Activated naive CD8-positive, alpha-beta T cell treated with anti-CD3 and anti-CD28 coated beads, Interleukin-2, amount 10 ng/mL, durations not matched to agents 7 days and 5 days (primary cell): Measurements from ENCODE around the gene EGFL7. TPM values are rescaled to one million over a fixed set of nuclear protein-coding genes. Genes with fewer than 3 reads are reported as not detected.
A peak's percentile ranks its signal among the peaks of the same experiment; 100 is the strongest.

Source experiments
- ATAC-seq: fragments of 150-1000 bp; cut with Tn5 transposase; one replicate; pipeline ENCODE4 v1.10.0; 2021; ENCODE audit warnings: low read depth, moderate library complexity
- POLR2A ChIA-PET: fragments of 350-600 bp; sonication (Branson Sonifier 250); formaldehyde crosslinking; loops from one replicate; lab custom pipeline; 2021; ENCODE audit warnings: antibody characterized with exemption; lab: Charles Lee
- DNase-seq: peaks from one replicate; pipeline ENCODE4 v3.0.0; 2021
- H3K27ac Mint-ChIP-seq: one replicate; pipeline ENCODE4 v1.8.0; 2022; ENCODE audit warnings: mild to moderate bottlenecking, mixed read lengths
- H3K27me3 Mint-ChIP-seq: one replicate; pipeline ENCODE4 v1.8.0; 2022; ENCODE audit warnings: mild to moderate bottlenecking, moderate library complexity, mixed read lengths
- H3K36me3 Mint-ChIP-seq: one replicate; pipeline ENCODE4 v1.8.0; 2021; ENCODE audit warnings: mild to moderate bottlenecking, mixed read lengths
- H3K4me1 Mint-ChIP-seq: one replicate; pipeline ENCODE4 v1.8.0; 2021; ENCODE audit warnings: mixed read lengths
- H3K4me3 Mint-ChIP-seq: one replicate; pipeline ENCODE4 v1.8.0; 2022; ENCODE audit warnings: mild to moderate bottlenecking, moderate library complexity, mixed read lengths
- H3K9me3 Mint-ChIP-seq: one replicate; pipeline ENCODE4 v1.8.0; 2021; ENCODE audit warnings: mixed read lengths
- total RNA-seq, 2 experiments: library from RNA; stranded (reverse); gene quantifications; one replicate each; pipeline ENCODE4 v1.2.3, GENCODE V29; 2021

The EGFL7 gene
- total RNA-seq, 2 experiments from 2014 or later: 1.00 to 1.1 TPM

GRCh38 chr9:136688274-136689107, 25.8 kb downstream of the EGFL7 start:
- H3K4me1 Mint-ChIP-seq: peaks cover 5% of the 10 kb centered on the region
- DNase-seq: no peak
- no peak overlapping the region for H3K4me3 Mint-ChIP-seq
- no peaks in the 10 kb centered on the region for H3K27me3 Mint-ChIP-seq
- POLR2A ChIA-PET: interaction anchor here (1.5 to 4.3 kb wide), 3 partner anchors 12 to 39 kb away, joined by 5 to 24 read pairs (median 6); no protein-coding TSS in a partner anchor
- no peak for ATAC-seq
- H3K9me3 Mint-ChIP-seq: no peaks in the 10 kb centered on the region
- peak overlapping the region; percentile 34 for H3K27ac Mint-ChIP-seq
- no peaks in the 10 kb centered on the region for H3K36me3 Mint-ChIP-seq

GRCh38 chr9:136689108-136689460, 26.4 kb downstream of the EGFL7 start:
- Mint-ChIP-seq H3K9me3 (no peaks in the 10 kb centered on the region), H3K4me1 (peaks cover 5% of the 10 kb centered on the region), H3K27ac (no peak overlapping the region), H3K36me3 (no peaks in the 10 kb centered on the region), H3K4me3 (no peak overlapping the region), H3K27me3 (no peaks in the 10 kb centered on the region)
- DNase-seq (no peak), ATAC-seq (no peak)
- POLR2A ChIA-PET: interaction anchor here (0.6 to 4.3 kb wide), 3 partner anchors 12 to 38 kb away, joined by 3 to 24 read pairs (median 5); no protein-coding TSS in a partner anchor

DNA sequence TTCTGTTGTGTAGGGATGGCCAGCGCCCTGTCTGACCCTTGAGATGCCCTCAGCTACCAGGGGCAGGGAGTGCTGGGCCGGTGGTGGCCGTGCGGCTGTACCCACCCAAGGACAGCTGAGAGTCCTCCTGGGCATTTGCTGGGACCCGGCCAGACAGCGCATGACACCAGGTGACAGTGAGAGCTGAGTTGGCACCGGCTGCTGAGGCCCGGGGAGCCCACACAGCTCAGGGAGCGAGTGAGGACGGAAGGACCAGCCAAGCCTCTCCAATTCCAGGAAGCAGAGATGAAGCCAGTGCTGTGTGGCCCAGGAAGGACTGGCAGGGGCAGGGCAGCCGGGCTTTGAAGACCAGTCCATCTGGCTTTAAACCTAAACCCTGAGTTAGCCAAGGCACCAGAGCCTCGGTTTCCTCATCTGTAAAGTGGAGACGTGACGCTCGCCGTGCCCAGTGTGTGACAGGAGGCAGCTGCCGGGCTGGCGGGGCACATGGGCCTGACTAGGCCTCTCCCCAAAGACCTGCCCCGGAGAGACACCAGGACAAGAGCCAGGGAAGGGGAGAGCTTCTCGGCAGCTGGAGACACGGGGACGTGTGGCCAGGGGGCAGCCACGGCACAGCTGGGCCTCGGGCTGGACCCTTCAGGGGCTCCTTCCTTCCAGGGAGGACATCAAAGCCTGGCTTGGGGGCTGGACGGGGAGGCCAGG, 27.5 kb downstream of the EGFL7 start:
- DNase-seq (no peak), ATAC-seq (no peak)
- H3K27me3 Mint-ChIP-seq: no peaks in the 10 kb centered on the region
- POLR2A ChIA-PET: no interaction called here
- no peaks in the 10 kb centered on the region for H3K36me3 Mint-ChIP-seq
- no peaks in the 10 kb centered on the region for H3K9me3 Mint-ChIP-seq
- H3K4me3 Mint-ChIP-seq: no peak overlapping the region
- peaks cover 5% of the 10 kb centered on the region for H3K4me1 Mint-ChIP-seq
- no peak overlapping the region for H3K27ac Mint-ChIP-seq

GRCh38 chr9:136690806-136691261, 28.1 kb downstream of the EGFL7 start:
- Mint-ChIP-seq H3K9me3 (no peaks in the 10 kb centered on the region), H3K4me3 (no peak overlapping the region), H3K27ac (no peak overlapping the region), H3K27me3 (no peaks in the 10 kb centered on the region), H3K36me3 (no peaks in the 10 kb centered on the region), H3K4me1 (peaks cover 4% of the 10 kb centered on the region)
- ATAC-seq (no peak), DNase-seq (no peak)
- POLR2A ChIA-PET: no interaction called here

GRCh38 chr9:136691316-136692184, 28.8 kb downstream of the EGFL7 start:
- Mint-ChIP-seq H3K27me3 (no peaks in the 10 kb centered on the region), H3K9me3 (no peaks in the 10 kb centered on the region), H3K4me3 (no peak overlapping the region), H3K36me3 (no peaks in the 10 kb centered on the region), H3K4me1 (no peaks in the 10 kb centered on the region), H3K27ac (no peak overlapping the region)
- ATAC-seq (no peak), DNase-seq (no peak)
- POLR2A ChIA-PET: no interaction called here

DNA sequence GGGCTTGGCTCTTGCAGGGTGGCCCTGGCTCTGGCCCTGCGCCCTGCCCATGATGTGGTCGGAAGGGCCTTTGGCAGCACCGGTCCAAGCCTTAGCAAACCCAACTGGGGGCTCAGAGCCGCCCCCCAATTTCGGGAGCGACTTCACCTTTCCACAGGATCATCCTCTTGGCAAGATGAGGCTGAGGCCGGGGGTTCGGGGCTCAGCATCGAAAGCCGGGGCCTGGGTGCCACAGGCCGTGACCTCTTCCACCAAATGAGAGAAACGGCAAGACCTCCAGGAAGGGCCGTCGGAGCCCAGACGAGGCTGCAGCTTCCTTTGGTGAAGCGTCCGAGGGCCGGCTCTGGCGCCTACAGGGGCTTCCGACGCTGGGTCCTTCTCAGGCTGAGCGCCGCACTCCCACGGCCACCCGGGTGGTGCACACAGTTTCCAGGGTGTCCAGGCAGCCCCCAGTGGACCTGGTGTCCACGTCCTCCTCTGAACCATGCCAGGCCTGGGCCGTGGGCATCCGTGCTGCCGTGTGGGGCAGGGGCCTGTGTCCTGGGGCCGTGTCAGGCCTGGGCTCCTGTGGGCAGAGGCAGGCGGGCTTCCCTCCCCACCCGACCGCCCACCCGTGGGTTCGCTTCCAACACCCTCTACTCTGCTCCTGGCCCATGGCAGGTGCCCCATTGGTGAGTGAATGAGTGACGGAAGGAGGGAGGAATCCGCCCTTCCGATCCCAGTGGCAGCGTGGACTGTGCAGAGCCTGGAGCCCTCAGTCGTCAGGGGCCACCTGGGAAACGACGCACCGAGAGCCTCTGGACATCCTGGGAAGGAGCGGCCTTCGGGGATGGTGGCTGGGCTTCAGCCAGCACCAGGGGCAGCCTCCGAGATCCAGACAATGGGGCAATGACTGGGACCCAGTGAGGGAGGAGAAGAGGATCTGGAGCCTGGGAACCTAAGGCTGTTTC, 29.7 kb downstream of the EGFL7 start:
- H3K27ac Mint-ChIP-seq: no peak overlapping the region
- H3K4me1 Mint-ChIP-seq: peaks cover 2% of the 10 kb centered on the region
- no peak overlapping the region for H3K4me3 Mint-ChIP-seq
- ATAC-seq (no peak), DNase-seq (no peak)
- no peaks in the 10 kb centered on the region for H3K9me3 Mint-ChIP-seq
- peaks cover 4% of the 10 kb centered on the region for H3K27me3 Mint-ChIP-seq
- POLR2A ChIA-PET: no interaction called here
- H3K36me3 Mint-ChIP-seq: no peaks in the 10 kb centered on the region

GRCh38 chr9:136693135-136693489, 30.4 kb downstream of the EGFL7 start:
- H3K27me3 Mint-ChIP-seq: peaks cover 9% of the 10 kb centered on the region
- no peaks in the 10 kb centered on the region for H3K9me3 Mint-ChIP-seq
- POLR2A ChIA-PET: no interaction called here
- H3K4me1 Mint-ChIP-seq: peaks cover 4% of the 10 kb centered on the region
- DNase-seq (no peak), ATAC-seq (no peak)
- H3K4me3 Mint-ChIP-seq: no peak overlapping the region
- H3K27ac Mint-ChIP-seq: no peak overlapping the region
- no peaks in the 10 kb centered on the region for H3K36me3 Mint-ChIP-seq

DNA sequence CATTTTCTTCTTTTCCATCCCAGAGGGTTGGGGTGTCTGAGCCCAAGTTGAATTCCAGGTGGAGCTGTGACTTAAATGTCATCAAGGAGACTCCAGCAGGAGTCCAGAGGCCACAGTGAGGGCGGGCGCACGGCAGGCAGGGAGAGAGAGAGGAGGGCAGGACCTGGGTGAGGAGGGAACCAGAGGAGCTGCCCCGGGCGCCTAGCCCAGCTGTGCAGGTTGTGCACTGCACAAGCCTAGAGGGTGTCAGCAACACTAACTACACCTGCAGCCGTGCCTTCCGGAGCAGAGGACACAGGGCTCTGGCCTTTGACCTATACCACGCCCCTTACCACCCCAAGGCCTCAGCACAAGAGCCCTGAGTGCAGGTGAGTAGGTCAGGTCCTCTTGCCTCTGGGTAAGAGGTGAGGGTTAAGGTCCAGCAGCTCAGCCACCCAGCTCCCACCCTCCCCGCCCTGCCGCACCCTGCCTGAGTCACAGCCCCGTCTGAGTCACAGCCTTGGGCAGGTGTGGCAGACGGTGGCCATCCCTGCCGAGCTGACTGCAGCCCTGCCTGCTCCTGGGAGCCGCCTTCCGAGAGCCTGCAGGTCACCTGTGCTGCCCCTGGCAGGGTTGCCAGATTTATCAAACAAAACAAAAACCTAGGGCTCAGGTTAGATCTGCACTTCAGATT, 30.9 kb downstream of the EGFL7 start:
- H3K4me3 Mint-ChIP-seq: no peak overlapping the region
- H3K9me3 Mint-ChIP-seq: no peaks in the 10 kb centered on the region
- no peak overlapping the region for H3K27ac Mint-ChIP-seq
- H3K27me3 Mint-ChIP-seq: peaks cover 11% of the 10 kb centered on the region
- POLR2A ChIA-PET: no interaction called here
- DNase-seq (no peak), ATAC-seq (no peak)
- H3K36me3 Mint-ChIP-seq: no peaks in the 10 kb centered on the region
- H3K4me1 Mint-ChIP-seq: peaks cover 4% of the 10 kb centered on the region

DNA sequence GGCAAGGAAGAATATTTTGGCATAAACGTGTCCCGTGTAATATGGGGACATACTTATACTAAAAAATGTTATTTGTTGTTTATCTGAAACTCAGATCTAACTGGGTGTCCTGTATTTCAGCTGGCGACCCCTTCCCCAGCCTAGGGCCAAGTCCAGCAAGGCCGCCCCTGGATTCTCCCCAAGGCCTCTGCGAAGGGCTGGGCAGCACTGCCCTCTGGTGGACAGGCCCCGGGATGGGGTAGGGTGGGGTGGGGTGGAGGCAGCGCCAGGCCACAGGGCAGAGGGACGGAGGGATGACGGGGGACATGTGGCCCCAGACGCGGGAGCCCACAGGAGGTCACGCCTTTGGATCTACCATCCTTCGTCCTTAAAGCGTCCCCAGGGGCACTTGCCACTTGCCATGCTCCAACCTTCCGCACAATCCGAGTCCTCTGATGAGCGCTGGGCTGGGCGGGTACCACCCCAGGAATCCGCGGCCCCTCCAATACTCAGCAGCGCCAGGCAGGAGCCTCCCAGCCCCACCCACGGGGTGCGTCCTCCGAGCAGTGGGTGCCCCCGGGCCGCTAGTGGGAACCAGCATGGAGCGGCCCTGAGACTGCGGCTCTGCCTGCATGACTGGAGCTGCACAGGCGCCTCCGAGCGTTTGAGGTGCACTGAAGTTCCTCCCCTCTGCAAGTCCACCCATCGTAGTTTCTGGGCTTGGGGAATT, 31.6 kb downstream of the EGFL7 start:
- Mint-ChIP-seq H3K36me3 (no peaks in the 10 kb centered on the region), H3K4me1 (peaks cover 4% of the 10 kb centered on the region), H3K4me3 (no peak overlapping the region), H3K27ac (no peak overlapping the region), H3K9me3 (no peaks in the 10 kb centered on the region), H3K27me3 (peaks cover 16% of the 10 kb centered on the region)
- DNase-seq (peak; percentile 62), ATAC-seq (no peak)
- POLR2A ChIA-PET: interaction anchor here (0.6 kb wide), 1 partner anchor 32 kb away, joined by 3 read pairs; no protein-coding TSS in a partner anchor

- POLR2A ChIA-PET: interaction anchor here (0.6 kb wide), 1 partner anchor 31 kb away, joined by 3 read pairs; no protein-coding TSS in a partner anchor
- no peak for DNase-seq
- Mint-ChIP-seq H3K4me1 (peaks cover 4% of the 10 kb centered on the region), H3K27ac (no peak overlapping the region), H3K4me3 (no peak overlapping the region), H3K27me3 (peaks cover 16% of the 10 kb centered on the region), H3K36me3 (no peaks in the 10 kb centered on the region), H3K9me3 (no peaks in the 10 kb centered on the region)
- ATAC-seq: no peak
These were observed 32.1 kb downstream of the EGFL7 start for GRCh38 chr9:136694872-136695247.

- H3K4me3 Mint-ChIP-seq: no peak overlapping the region
- H3K4me1 Mint-ChIP-seq: peaks cover 8% of the 10 kb centered on the region
These were observed 32.7 kb downstream of the EGFL7 start for GRCh38 chr9:136695435-136695895.

More at GRCh38 chr9:136695435-136695895, 32.7 kb downstream of the EGFL7 start:
- POLR2A ChIA-PET: no interaction called here
- DNase-seq (no peak), ATAC-seq (no peak)
- H3K9me3 Mint-ChIP-seq: no peaks in the 10 kb centered on the region
- H3K27ac Mint-ChIP-seq: no peak overlapping the region
- H3K36me3 Mint-ChIP-seq: no peaks in the 10 kb centered on the region
- H3K27me3 Mint-ChIP-seq: peaks cover 16% of the 10 kb centered on the region
